Effector CD4-positive, alpha-beta T cell (primary cell): ENCODE measurements around the gene CCR8.
"Not testable (repeated sequence)": the region's sequence is repeated elsewhere in the genome, so short reads cannot be mapped to it uniquely, and the experiment has no call there.

ENCODE experiments used
- DNase-seq: peaks from one replicate; pipeline ENCODE4 v3.0.0-alpha.2; 2020

Gene CCR8

GRCh38 chr3:39315420-39315819 lies 14.1 kb upstream of the CCR8 start:
- DNase-seq, result no peak

- no peak for DNase-seq
Observed at GRCh38 chr3:39317571-39318169, 11.8 kb upstream of the CCR8 start.

- DNase-seq, result no peak
Observed at GRCh38 chr3:39318301-39318700, 11.2 kb upstream of the CCR8 start.

GRCh38 chr3:39319249-39319648 lies 10.3 kb upstream of the CCR8 start:
- no peak for DNase-seq

- not testable (repeated sequence) for DNase-seq
Observed at GRCh38 chr3:39321574-39321983, 7.9 kb upstream of the CCR8 start.

GRCh38 chr3:39322209-39322715 lies 7.2 kb upstream of the CCR8 start:
- DNase-seq, result not testable (repeated sequence)

- DNase-seq, result no peak
Observed at GRCh38 chr3:39322936-39323335, 6.6 kb upstream of the CCR8 start.

GRCh38 chr3:39323494-39323893 lies 6.0 kb upstream of the CCR8 start:
- DNase-seq, result no peak

- no peak for DNase-seq
Observed at GRCh38 chr3:39325236-39325635, 4.3 kb upstream of the CCR8 start.

GRCh38 chr3:39327053-39327745 lies 2.3 kb upstream of the CCR8 start:
- DNase-seq, result no peak

- peak; percentile 17 for DNase-seq
Observed at GRCh38 chr3:39327746-39328349, 1.7 kb upstream of the CCR8 start.

GRCh38 chr3:39330824-39331223 lies 1.3 kb downstream of the CCR8 start:
- DNase-seq, result no peak

GRCh38 chr3:39332525-39332924 lies 3.0 kb downstream of the CCR8 start:
- no peak for DNase-seq

GRCh38 chr3:39333607-39334006 lies 4.1 kb downstream of the CCR8 start:
- no peak for DNase-seq

GRCh38 chr3:39334205-39334604 lies 4.7 kb downstream of the CCR8 start:
- DNase-seq, result no peak

- no peak for DNase-seq
Observed at GRCh38 chr3:39338201-39338600, 8.7 kb downstream of the CCR8 start.

- no peak for DNase-seq
Observed at GRCh38 chr3:39339086-39339485, 9.6 kb downstream of the CCR8 start.

- DNase-seq, result no peak
Observed at GRCh38 chr3:39343076-39343717, 13.7 kb downstream of the CCR8 start.

- no peak for DNase-seq
Observed at GRCh38 chr3:39343760-39344159, 14.3 kb downstream of the CCR8 start.

GRCh38 chr3:39344746-39345344 lies 15.3 kb downstream of the CCR8 start:
- no peak for DNase-seq

GRCh38 chr3:39346785-39347585 lies 17.5 kb downstream of the CCR8 start:
- DNase-seq, result no peak

- DNase-seq, result no peak
Observed at GRCh38 chr3:39347586-39347876, 18.0 kb downstream of the CCR8 start.

GRCh38 chr3:39349080-39349479 lies 19.6 kb downstream of the CCR8 start:
- no peak for DNase-seq
